Fibroblast of skin of back (primary cell): ENCODE measurements around the gene CES4A.
A peak's percentile ranks its signal among the peaks of the same experiment; 100 is the strongest.
"Not testable (repeated sequence)": the region's sequence is repeated elsewhere in the genome, so short reads cannot be mapped to it uniquely, and the experiment has no call there.

Experiments
- DNase-seq: peaks from one replicate; pipeline ENCODE4 v3.0.0-alpha.2; 2013

Gene CES4A

GRCh38 chr16:66956154-66956457 is 32.3 kb upstream of the CES4A start:
- DNase-seq, result not testable (repeated sequence)

GRCh38 chr16:66958857-66959703 is 29.3 kb upstream of the CES4A start:
- no peak for DNase-seq

GRCh38 chr16:66959704-66960161 is 28.7 kb upstream of the CES4A start:
- no peak for DNase-seq

GRCh38 chr16:66960270-66960669 is 28.1 kb upstream of the CES4A start:
- DNase-seq, result no peak

DNA sequence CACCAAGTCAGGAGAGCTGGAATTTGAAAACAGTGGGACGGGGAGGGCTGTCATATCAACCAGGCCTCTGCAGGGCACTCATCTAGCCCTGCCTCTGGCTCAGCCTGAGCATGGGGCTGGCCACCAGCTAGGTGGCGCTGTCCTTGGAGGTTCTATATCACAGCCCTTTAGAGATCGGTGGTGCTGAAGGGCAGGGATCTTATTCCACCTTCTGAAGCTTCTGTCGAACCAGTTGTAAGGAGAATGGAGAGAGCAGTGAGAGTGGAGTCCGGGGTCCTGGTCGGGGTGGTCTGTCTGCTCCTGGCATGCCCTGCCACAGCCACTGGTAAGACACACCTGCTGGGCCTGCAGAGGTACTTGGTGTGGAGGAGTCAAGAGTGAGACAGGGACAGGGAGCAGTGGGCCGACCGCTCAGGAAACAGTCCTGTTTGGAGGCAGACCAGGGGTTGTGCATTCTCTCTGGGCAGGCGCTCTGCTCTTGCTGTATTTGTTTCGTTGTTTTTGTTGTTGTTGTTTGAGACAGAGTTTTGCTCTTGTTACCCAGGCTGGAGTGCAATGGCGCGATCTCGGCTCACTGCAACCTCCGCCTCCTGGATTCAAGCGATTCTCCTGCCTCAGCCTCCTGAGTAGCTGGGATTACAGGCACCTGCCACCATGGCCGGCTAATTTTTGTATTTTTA is 27.2 kb upstream of the CES4A start, which contains the start of gene CES3:
CES3 (plus strand) TSS at position 202 of the 680 bp plus-strand sequence; CDS start at position 244, 42 bp downstream.
- peak; percentile 57 for DNase-seq

GRCh38 chr16:66961914-66962313 is 26.5 kb upstream of the CES4A start:
- DNase-seq, result no peak

DNA sequence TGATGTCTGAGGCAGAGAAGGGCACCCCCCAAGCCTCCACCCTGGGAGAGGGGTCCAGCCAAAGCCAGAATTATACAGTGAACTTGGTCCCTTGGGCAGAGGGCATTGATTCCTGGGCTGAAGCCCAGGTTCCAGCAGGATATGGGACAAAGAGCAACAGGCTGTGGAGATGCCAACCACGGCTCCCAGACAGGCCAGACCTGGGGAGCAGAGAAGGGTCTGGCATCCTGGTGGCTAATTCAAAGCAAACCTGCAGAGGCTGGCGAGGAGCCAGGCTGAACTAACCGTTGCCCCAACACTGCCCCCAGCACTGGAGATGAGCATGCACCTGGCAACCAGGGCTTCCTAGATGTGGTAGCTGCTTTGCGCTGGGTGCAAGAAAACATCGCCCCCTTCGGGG is 24.3 kb upstream of the CES4A start:
- DNase-seq, result no peak

DNA sequence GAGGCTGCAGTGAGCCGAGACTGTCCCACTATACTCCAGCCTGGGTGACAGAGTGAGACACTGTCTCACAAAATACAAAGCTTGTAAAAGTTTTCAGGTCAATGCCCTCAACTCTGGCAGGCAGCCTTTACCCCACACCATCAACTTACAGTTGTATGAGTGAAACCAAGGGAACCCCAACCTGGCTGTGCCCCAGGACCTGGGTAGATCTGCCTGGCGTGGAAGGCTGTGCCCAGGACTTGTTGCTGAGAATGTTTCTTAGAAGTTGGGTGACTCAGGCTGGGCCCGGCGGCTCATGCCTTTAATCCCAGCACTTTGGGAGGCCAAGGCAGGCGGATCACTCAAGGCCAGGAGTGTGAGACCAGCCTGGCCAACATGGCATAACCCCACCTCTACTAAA is 19.5 kb upstream of the CES4A start:
- DNase-seq, result no peak

DNA sequence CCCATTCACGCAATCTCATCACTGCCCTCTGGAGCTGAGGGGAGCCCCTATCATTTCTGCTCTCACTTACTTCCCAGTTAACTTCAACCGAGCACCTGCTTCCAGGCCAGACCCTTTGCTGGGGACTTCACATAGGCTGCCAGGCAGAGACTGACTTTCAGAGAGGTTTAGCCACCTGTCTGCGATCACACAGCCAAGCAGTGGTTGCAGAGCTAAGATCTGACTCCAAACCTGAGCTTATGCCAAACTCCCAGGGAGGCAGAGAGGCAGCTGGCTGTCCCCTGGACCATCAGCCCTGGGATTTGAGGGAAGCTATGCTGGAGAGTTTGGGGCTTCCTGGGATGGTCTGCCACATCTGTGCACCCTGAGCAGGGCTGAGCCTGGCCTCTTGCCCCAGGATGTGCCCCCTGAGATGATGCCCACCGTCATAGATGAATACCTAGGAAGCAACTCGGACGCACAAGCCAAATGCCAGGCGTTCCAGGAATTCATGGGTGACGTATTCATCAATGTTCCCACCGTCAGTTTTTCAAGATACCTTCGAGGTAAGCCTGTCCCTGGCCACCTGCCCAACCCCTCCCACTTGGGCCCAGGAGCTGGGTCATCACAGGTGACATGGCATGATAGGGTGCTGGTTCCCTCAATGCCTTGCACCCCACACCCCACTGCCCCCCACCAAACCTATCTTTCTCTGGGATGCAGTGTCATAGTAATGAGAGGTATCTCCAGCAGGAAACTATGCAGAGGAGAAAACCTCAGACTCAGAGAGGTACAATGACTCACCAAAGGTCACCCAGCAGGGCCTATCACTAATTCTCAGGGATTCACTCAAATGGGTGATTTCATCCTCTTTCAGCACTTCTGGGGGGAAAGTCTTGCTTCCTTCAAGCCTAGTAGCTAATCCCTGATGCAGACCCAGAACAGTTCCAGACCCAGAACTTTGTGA is 17.3 kb upstream of the CES4A start:
- DNase-seq, result no peak

- no peak for DNase-seq
Observed at GRCh38 chr16:66972983-66973382, 15.4 kb upstream of the CES4A start.

DNA sequence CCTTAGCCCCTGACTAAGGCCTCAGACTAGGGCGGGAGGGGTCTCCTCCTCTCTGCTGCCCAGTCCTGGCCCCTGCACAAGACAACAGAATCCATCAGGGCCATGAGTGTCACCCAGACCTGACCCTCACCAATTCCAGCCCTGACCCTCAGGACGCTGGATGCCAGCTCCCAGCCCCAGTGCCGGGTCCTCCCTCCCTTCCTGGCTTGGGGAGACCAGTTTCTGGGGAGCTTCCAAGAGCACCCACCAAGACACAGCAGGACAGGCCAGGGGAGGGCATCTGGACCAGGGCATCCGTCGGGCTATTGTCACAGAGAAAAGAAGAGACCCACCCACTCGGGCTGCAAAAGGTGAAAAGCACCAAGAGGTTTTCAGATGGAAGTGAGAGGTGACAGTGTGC is 14.7 kb upstream of the CES4A start:
- no peak for DNase-seq

- not testable (repeated sequence) for DNase-seq
Observed at GRCh38 chr16:66974156-66974931, 14.0 kb upstream of the CES4A start.

DNA sequence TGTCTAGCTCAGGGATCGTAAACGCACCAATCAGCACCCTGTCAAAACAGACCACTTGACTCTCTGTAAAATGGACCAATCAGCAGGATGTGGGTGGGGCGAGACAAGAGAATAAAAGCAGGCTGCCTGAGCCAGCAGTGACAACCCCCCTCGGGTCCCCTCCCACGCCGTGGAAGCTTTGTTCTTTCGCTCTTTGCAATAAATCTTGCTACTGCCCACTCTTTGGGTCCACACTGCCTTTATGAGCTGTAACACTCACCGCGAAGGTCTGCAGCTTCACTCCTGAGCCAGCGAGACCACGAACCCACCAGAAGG is 13.5 kb upstream of the CES4A start:
- not testable (repeated sequence) for DNase-seq

DNA sequence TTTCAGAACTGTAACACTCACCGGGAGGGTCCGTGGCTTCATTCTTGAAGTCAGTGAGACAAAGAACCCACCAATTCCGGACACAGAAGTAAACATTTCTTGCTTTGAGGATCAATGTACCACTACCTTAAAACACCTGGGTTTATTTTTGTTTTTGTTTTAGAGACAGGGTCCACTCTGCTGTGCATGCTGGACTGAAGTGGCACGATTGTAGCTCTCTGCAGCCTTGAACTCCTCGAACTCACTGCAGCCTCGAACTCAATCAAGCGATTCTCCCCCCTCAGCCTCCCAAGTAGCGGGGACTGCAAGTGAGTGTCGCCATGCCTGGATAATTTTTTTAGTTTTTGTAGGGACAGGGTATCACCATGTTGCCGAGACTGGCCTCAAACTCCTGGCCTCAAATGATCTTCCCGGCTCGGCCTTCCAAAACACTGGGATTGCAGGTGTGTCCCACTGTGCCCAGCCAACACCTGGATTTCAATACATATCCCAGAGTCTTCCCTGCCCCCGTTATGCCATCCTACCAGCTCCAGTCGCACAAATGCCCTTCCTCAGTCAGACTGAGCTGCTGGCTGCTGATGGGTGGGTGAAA is 13.0 kb upstream of the CES4A start:
- no peak for DNase-seq

- DNase-seq, result no peak
Observed at GRCh38 chr16:66976746-66977145, 11.6 kb upstream of the CES4A start.

- peak; percentile 72 for DNase-seq
Observed at GRCh38 chr16:66977341-66978113, 10.9 kb upstream of the CES4A start.

DNA sequence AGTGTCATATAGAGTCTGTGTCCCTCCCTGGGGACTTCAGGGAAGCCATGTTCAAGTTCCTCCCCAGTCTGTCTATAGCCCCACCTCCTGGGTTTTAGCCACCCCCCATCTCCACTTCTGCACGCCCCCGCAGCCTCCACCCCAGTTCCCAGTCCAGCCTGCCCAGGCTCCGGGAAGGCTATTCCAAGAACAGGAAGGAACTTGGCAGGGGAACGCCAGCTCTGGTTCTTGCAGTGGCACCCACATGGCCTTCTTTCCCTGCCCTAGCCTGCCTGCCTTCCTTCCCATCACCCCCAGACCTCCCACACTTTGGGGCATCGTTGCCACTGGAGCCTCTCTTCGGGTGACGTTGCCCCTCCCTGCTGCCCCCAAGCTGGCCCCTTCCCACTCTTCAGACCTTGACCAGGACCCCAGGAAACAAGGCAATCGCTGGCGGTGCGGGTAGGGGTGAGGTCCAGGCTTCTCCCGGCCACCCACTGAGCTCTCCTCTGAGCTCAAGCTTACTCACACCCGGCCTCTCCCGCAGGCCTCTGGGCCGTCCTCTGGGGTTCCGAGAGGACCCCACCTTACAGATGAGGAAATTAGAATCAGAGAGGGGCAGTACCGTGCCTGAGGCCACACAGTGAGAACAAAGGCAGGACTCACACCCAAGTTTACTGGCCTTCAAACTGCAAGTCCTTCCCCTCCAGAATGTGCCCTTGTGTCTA is 9.2 kb upstream of the CES4A start:
- peak; percentile 34 for DNase-seq

- DNase-seq, result no peak
Observed at GRCh38 chr16:66983033-66983432, 5.4 kb upstream of the CES4A start.

GRCh38 chr16:66984892-66985311 is 3.5 kb upstream of the CES4A start:
- DNase-seq, result no peak

GRCh38 chr16:66986559-66986958 is 1.8 kb upstream of the CES4A start:
- DNase-seq, result no peak
